ENCODE measurements around the gene FBXO22.
"Not testable (repeated sequence)": the region's sequence is repeated elsewhere in the genome, so short reads cannot be mapped to it uniquely, and the experiment has no call there.

Gene FBXO22

GRCh38 chr15:75981149-75981815 lies 77.6 kb downstream of the FBXO22 start:
- no peak for DNase-seq (ENCODE audit: low read depth)

GRCh38 chr15:75982468-75982867 lies 78.8 kb downstream of the FBXO22 start:
- DNase-seq (ENCODE audit: low read depth) = no peak

- DNase-seq (ENCODE audit: low read depth) = not testable (repeated sequence)
These were observed 81.0 kb downstream of the FBXO22 start for GRCh38 chr15:75984706-75985105.

GRCh38 chr15:75985971-75986370 lies 82.3 kb downstream of the FBXO22 start:
- no peak for DNase-seq (ENCODE audit: low read depth)

- no peak for DNase-seq (ENCODE audit: low read depth)
These were observed 85.4 kb downstream of the FBXO22 start for GRCh38 chr15:75989045-75989444.

GRCh38 chr15:75989875-75990274 lies 86.2 kb downstream of the FBXO22 start:
- DNase-seq (ENCODE audit: low read depth) = no peak

All from activated T-cell treated with anti-CD3 and anti-CD28 coated beads for 48 hours (primary cell).